Tibial nerve (tissue), 3 donors: Measurements from ENCODE around the gene SIRPA.

Source experiments
- CTCF ChIP-seq, 5 experiments: fragments of 200-600 bp in 3 of 5; fragments of 450-650 bp in 2 of 5; sonication (generic) in 3 of 5; IDR thresholded peaks; one replicate each; pipeline ENCODE4 v1.5.1; 2016 to 2019; ENCODE audit warnings: antibody characterized with exemption in 5 of 5, mild to moderate bottlenecking in 3 of 5, moderate library complexity in 2 of 5
- POLR2A ChIP-seq, 2 donors: fragments of 450-650 bp; IDR thresholded peaks; one replicate each; pipeline ENCODE4 v1.6.1; 2017; ENCODE audit warnings: antibody characterized with exemption in 2 of 2, mild to moderate bottlenecking in 2 of 2, moderate library complexity in 2 of 2

- TF ChIP-seq POLR2A (IDR thresholded peaks at IDR 0.05) (no peak), CTCF (IDR thresholded peaks at IDR 0.05) (no peak)
These were observed 7.9 kb upstream of the SIRPA start for GRCh38 chr20:1887321-1887720.
